Articular chondrocyte of knee joint (primary cell): ENCODE measurements around the gene ROR1. TPM values are rescaled to one million over a fixed set of nuclear protein-coding genes. Genes with fewer than 3 reads are reported as not detected.

Experiments used
- small RNA-seq: library from RNA; depleted of rRNA; stranded (forward); fragments of <200 nt; gene quantifications from one replicate; pipeline ENCODE3, GENCODE V24; 2012
- total RNA-seq: library from RNA; depleted of rRNA; stranded (reverse); fragments of >200 nt; gene quantifications from 2 replicates; pipeline ENCODE4 v1.2.3, GENCODE V29; 2012

Gene ROR1
- 12.0 and 20.9 TPM in 2 replicates for total RNA-seq

DNA sequence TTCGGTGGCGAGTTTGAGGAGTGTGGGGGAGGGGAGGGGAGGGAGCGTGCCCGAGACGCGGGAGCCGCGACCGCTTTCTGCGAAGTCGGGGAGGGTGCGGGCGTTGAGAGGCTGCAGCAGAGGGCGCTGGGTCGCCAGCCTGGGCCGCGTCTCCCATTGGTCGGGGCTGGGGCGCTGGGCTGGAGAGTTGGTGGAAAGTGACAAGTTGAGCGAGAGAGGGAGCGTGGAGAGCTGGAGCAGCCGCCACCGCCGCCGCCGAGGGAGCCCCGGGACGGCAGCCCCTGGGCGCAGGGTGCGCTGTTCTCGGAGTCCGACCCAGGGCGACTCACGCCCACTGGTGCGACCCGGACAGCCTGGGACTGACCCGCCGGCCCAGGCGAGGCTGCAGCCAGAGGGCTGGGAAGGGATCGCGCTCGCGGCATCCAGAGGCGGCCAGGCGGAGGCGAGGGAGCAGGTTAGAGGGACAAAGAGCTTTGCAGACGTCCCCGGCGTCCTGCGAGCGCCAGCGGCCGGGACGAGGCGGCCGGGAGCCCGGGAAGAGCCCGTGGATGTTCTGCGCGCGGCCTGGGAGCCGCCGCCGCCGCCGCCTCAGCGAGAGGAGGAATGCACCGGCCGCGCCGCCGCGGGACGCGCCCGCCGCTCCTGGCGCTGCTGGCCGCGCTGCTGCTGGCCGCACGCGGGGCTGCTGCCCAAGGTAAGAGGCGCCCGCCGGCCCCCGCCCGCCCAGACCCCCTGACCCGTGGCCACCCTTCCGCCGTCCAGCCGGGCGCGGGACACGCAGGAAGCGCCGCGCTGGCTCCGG lies at the start of gene ROR1:
Gene ROR1 (plus strand): TSS at position 203 of the 802 bp plus-strand sequence.

DNA sequence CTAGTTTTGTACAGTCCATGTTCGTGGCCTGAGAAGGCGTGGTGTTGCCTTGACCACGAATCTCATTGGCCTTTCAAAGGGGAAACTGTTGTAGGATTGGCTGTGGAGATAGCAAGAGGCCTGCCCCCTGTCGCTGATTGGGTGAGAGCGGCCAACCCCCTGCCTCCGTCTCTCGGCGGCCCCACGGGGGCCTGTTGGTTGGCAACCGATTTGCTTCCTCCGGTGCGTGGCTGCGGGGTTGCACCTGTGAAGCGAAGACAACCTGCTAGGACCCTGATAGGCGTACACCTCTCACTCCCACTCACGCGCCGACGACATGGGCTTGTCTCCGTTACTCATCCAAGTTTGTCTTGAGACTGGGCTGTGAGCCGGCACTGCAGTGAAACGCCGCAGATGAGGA lies 429.6 kb downstream of the ROR1 start, which contains the start of gene UBE2U:
Gene UBE2U (plus strand): TSS at position 204 of the 400 bp plus-strand sequence. CDS start 428 bp downstream, outside the sequence.

Small RNAs within 50 kb of the gene (small RNA-seq; reads per million reads assigned to genes)
- gene RF00019, result not detected
- gene RNU6-809P, result not detected

Other genes with a start within 250 kb of the ROR1 start
- gene PGM1, start 180.6 kb upstream of the ROR1 start, total RNA-seq, result 120 and 133 TPM in 2 replicates